ENCODE measurements around the gene ZNF747. TPM values are rescaled to one million over a fixed set of nuclear protein-coding genes. Genes with fewer than 3 reads are reported as not detected.

The ZNF747 gene
- total and polyA plus RNA-seq, 10 of the 15 experiments (the other 5 are each of a cell fraction or from before 2014, with no cell fraction given): 1.0 to 13.0 (median 7.2) TPM

- Histone ChIP-seq H3K4me1 (ENCODE audit: control insufficient read depth, insufficient read depth, low read length) (no peaks in the 10 kb centered on the region), H3K27me3 (replicated peaks in 1 of 2; ENCODE audit: control insufficient read depth in 2 of 2, insufficient read depth in 2 of 2, low read length in 1 of 2) (no peaks in the 10 kb centered on the region), H3K4me3 (no peak overlapping the region), H3K9ac (ENCODE audit: control insufficient read depth, insufficient read depth, low read length) (no peak overlapping the region), H3K4me2 (ENCODE audit: control insufficient read depth, insufficient read depth) (no peak overlapping the region), H3K36me3 (ENCODE audit: control insufficient read depth in 2 of 2, insufficient read depth in 2 of 2, low read length in 1 of 2) (no peaks in the 10 kb centered on the region), H3K9me3 (replicated peaks; ENCODE audit: control insufficient read depth, insufficient read depth, low read length) (no peaks in the 10 kb centered on the region), H3K79me2 (ENCODE audit: control insufficient read depth, insufficient read depth, low read length) (no peaks in the 10 kb centered on the region), H3K27ac (ENCODE audit: control insufficient read depth, insufficient read depth) (no peak overlapping the region), H2AFZ (ENCODE audit: control insufficient read depth, low read depth, low read length) (no peak overlapping the region), H4K20me1 (ENCODE audit: control insufficient read depth, insufficient read depth) (no peaks in the 10 kb centered on the region)
- CTCF ChIA-PET: no interaction called here
- TF ChIP-seq POU2F2 (IDR thresholded peaks at IDR 0.05; ENCODE audit: borderline replicate concordance, low read depth, low read length) (no peak), RELA (IDR thresholded peaks at IDR 0.05; ENCODE audit: borderline replicate concordance, partially characterized antibody) (no peak), SREBF1 (IDR thresholded peaks at IDR 0.05; ENCODE audit: low read length) (no peak), NFYA (IDR thresholded peaks at IDR 0.05; ENCODE audit: borderline replicate concordance, low read depth, low read length) (no peak), POLR2A (IDR thresholded peaks at IDR 0.05; ENCODE audit: low read depth, low read length) (no peak), SMC3 (IDR thresholded peaks at IDR 0.05; ENCODE audit: borderline replicate concordance, low read length) (no peak), KDM1A (IDR thresholded peaks at IDR 0.05; ENCODE audit: borderline replicate concordance) (no peak), RELB (IDR thresholded peaks at IDR 0.05; ENCODE audit: low read depth) (no peak), NFXL1 (IDR thresholded peaks at IDR 0.05; ENCODE audit: borderline replicate concordance) (no peak), PKNOX1 (IDR thresholded peaks at IDR 0.05) (no peak), SRF (IDR thresholded peaks at IDR 0.05; ENCODE audit: low read depth in 2 of 2, low read length in 2 of 2) (no peak), NR2C2 (IDR thresholded peaks at IDR 0.05; ENCODE audit: borderline replicate concordance, control insufficient read depth, insufficient read length, low read depth) (no peak), PML (IDR thresholded peaks at IDR 0.05; ENCODE audit: low read length) (no peak), IRF3 (IDR thresholded peaks at IDR 0.05) (no peak), USF2 (IDR thresholded peaks at IDR 0.05; ENCODE audit: borderline replicate concordance, low read depth, low read length) (no peak), ZNF384 (IDR thresholded peaks at IDR 0.05; ENCODE audit: borderline replicate concordance, low read depth, low read length) (no peak), CBFB (IDR thresholded peaks at IDR 0.05; ENCODE audit: low read depth) (no peak), ZNF274 (IDR thresholded peaks at IDR 0.05; ENCODE audit: insufficient read depth, insufficient read length) (no peak), ETV6 (conservative IDR thresholded peaks at IDR 0.05 in 1 of 2, IDR thresholded peaks at IDR 0.05 in 1 of 2; ENCODE audit: borderline replicate concordance in 1 of 2, low read depth in 1 of 2) (no peak), IKZF1 (conservative IDR thresholded peaks at IDR 0.05) (no peak)
- intact Hi-C loops (cut with micrococcal nuclease; ENCODE audit: unreplicated experiment) (no loop called here), in situ Hi-C loops (cut with MboI) (no loop called here)
- RAD21 ChIA-PET (ENCODE audit: unreplicated experiment): interaction anchor here (1.8 kb wide), 1 partner anchor 15 kb away, joined by 4 read pairs; the partner anchor contains the start of gene ZNF764
- SMC1A ChIA-PET (ENCODE audit: uncharacterized antibody, unreplicated experiment): interaction anchor here (1.1 to 1.8 kb wide), 3 partner anchors 8 to 113 kb away, joined by 3 to 6 read pairs (median 5); partner anchors contain the start of genes DCTPP1 and ZNF747
- FAIRE-seq: no peak
- POLR2A ChIA-PET: interaction anchor here (0.6 to 1.9 kb wide), 3 partner anchors 8 to 412 kb away, joined by 3 to 6 read pairs (median 3); no protein-coding TSS in a partner anchor
- DNase-seq (ENCODE audit: low read depth, low spot score): no peak
- ATAC-seq: no peak
- WGBS (ENCODE audit: insufficient coverage, insufficient replicate concordance, low lambda C conversion rate, missing lambda C conversion rate): 76% methylated on average over 5 of the region's 5 CpGs
- BruUV-seq (replicated peaks): no TSS peak
These were observed 8.4 kb upstream of the ZNF747 start for GRCh38 chr16:30543067-30543466.
